GM21786 (cell line): ENCODE data around the gene FABP7.
"Not testable (repeated sequence)": the region's sequence is repeated elsewhere in the genome, so short reads cannot be mapped to it uniquely, and the experiment has no call there.

Experiments used
- ATAC-seq: cut with Tn5 transposase; IDR thresholded peaks from one replicate; pipeline ENCODE4 v1.9.1; 2021; ENCODE audit not compliant: unreplicated experiment

Gene FABP7

DNA sequence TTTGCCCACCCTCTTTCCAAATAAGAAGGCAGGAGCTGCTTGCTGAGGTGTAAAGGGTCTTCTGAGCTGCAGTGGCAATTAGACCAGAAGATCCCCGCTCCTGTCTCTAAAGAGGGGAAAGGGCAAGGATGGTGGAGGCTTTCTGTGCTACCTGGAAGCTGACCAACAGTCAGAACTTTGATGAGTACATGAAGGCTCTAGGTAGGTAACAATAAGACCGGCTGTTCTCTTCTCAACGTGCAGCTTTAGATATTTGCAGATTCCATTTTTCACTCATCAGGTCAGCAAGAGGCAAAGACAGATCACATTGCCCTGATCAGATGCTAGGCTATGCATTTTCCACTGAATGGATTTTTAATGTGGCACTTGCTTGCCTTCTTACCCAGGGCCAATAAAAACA, at the start of gene FABP7:
FABP7 (plus strand) TSS at position 50 of the 400 bp plus-strand sequence; CDS start at position 129, 79 bp downstream.
- ATAC-seq: no peak

GRCh38 chr6:122730334-122730733, 49.2 kb upstream of the FABP7 start:
- no peak for ATAC-seq

- ATAC-seq: peak; percentile 43
These were observed 48.6 kb upstream of the FABP7 start for GRCh38 chr6:122730775-122731386.

- no peak for ATAC-seq
These were observed 46.3 kb upstream of the FABP7 start for GRCh38 chr6:122733259-122733658.

GRCh38 chr6:122734529-122735395, 44.8 kb upstream of the FABP7 start:
- no peak for ATAC-seq

- ATAC-seq: no peak
These were observed 43.9 kb upstream of the FABP7 start for GRCh38 chr6:122735582-122735981.

- ATAC-seq: no peak
These were observed 43.4 kb upstream of the FABP7 start for GRCh38 chr6:122736163-122736562.

DNA sequence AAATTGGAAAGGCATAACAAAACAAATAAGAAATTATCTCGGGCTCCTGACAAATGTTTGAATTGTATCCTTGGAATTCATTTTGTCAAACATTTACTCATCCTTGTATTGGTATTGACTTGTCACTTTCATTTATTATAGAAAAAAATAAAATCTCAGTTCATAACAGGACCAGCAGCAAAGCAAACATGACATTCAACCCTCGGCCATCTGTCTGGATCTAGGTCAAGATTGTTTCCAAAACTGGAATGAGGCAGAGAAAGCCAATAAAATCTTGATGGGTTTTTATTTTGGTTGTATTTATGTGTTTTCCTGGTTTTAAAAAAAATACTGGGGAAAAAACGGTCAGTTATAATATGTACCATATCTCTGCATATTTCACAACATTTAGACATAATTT, 42.9 kb upstream of the FABP7 start:
- no peak for ATAC-seq

DNA sequence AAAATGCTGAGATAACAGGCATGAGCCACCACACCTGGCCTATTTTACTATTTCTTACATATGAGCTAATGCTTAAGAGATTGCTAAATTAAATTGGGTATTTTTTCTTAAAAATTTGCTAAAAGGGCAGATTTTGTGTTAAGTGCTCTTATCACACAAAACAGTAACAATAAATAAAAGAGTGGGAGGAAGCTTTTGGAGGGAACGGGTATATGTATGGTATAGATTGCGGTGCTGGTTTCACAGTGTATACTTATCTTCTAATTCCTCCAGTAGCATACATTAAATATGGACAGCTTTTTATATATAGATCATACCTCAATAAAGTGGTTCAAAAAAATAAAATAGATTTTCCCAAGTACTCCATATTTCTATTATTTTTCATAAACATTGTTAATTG, 39.4 kb upstream of the FABP7 start:
- no peak for ATAC-seq

GRCh38 chr6:122740936-122741335, 38.6 kb upstream of the FABP7 start:
- no peak for ATAC-seq

- not testable (repeated sequence) for ATAC-seq
These were observed 35.3 kb upstream of the FABP7 start for GRCh38 chr6:122744247-122744646.

DNA sequence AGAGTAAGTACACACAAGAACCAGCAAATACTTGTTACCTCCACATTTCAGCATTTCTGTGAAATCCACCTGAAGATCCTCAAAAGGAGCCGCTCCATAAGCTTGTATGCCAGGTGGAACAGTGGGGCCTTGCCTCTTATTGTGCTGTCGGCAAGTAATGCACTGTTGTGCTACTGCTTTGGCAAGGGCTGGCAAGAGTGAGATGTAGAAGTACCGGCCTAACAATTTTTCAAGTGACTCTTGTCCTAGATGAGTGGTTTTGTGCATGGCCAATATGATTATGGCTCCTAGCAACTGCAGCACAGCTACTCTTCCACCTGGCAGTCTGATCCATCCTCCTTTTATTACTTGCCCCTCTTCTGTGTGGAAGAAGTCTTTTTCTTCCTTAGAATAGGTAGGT, 34.7 kb upstream of the FABP7 start:
- ATAC-seq: not testable (repeated sequence)

- no peak for ATAC-seq
These were observed 32.8 kb upstream of the FABP7 start for GRCh38 chr6:122746688-122747087.

DNA sequence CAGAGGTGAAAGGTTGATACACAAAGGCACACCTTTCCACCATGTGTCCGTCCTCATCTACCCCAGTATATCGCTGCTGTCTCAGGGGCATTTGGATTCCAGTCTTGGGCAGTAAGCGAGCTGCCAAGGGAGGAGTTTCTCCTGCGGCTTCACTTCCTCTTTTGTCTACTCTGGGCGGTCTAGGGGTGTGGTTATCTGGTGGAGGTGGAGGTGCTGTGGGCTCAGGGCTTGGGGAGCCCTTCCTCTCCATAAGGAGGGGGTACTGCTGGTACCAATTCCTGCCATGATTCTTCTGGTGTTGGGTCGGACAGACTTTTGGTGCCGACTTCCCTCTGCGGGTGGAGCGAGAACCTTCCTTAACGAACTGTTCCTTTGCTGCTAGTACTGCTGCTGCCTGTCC, 31.9 kb upstream of the FABP7 start:
- ATAC-seq: no peak

DNA sequence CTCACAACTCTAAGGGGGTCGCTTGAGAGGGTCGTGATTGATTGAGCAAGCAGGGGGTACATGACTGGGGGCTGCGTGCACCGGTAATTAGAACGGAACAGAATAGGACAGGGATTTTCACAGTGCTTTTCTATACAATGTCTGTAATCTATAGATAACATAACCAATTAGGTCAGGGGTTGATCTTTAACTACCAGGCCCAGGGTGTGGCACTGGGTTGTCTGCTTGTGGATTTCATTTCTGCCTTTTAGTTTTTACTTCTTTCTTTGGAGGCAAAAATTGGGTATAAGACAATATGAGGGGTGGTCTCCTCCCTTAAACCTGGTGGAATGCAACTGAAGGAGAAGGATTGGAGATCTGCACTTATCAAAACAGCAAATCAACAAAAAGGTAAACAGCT, 30.6 kb upstream of the FABP7 start:
- not testable (repeated sequence) for ATAC-seq

DNA sequence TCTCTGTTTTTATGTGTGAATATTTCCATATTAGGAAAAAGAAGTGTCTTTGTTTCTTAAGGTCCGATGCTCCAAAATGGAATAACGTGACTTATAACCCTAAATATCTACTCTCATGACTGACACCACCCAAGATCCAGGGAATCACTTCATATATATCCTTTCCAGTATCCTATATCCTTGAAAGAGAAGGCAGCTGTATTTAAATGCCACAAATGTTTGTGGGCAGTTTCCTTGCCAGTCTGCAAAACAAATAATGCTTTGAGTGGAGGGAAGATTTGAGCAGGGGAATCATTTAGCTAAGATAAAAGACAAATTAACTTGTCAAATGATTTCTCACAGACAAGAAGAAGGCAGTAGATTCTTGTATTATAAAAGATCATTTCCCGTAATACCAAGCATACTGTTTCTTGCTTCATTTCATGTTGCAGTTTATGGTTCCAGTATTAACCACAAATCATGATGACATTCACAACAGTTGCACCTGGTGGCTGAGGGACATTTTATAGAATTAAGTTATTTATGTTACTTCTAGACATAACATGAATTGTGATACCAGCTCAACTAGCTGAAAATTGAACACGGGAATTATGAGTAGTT, 30.0 kb upstream of the FABP7 start:
- no peak for ATAC-seq

DNA sequence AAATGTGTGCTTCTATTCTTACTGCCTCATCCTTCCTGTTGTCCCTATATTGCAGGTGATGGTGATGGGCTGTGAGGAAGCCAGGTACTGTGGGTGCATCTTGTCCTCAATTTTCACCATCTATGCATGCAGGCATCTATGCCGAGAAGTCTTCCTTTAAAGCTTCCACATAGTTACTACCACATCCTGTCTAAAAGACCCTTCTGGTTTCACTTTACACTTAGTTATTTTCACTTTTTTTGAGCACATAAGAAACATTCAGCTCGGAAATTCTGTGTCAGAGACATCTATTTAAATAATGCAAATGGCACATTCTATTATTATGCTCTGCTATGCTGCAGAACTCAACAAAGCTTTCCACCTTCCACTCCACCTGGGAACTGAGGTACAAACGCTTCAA, 28.2 kb upstream of the FABP7 start:
- peak; percentile 88 for ATAC-seq

DNA sequence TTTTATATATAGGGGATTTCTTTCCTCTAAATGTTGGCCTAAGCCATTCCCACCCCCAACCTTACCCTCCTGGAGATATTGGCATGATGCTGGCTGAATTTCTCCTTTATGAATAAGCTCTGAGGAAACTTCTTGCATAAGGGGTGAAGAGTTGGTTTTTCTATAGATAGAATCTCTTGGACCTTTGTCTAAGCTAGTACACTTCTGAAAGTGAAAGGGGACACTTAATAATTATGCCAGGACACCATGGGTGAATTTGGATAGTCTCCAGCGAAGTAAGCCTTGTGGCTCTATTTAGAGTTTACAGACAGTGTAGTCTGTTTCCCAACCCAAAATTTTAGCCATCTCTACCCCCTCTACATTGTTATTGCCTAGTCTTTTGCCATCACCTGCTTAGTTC, 27.1 kb upstream of the FABP7 start:
- peak; percentile 35 for ATAC-seq

GRCh38 chr6:122753000-122753687, 26.4 kb upstream of the FABP7 start:
- ATAC-seq: no peak

GRCh38 chr6:122753688-122754056, 25.8 kb upstream of the FABP7 start:
- ATAC-seq: no peak

DNA sequence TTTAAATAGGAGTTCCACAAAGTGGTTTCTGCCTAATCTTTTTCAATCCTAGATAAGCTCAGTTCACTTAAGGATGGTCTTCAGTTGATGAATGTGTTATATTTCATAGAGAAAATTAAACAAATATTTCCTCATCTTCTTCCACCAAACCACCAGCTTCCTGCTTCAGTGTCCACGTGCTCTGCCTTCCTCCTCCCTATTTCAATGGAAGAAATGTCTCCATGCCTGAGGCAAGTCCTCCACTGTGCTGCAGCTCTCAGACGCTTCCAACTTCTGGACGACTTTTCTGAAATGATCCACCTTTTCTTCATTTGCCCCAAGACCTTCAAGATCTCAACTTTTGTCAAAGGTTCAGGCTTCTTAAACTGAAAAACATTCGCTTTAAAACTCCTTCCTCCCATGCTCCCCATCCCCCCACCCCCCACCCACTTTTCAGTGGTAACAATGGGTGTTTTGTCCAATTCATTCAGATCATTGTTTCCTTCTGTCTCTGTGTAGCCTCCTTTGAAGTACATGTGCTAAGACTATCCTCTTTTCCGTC, 25.3 kb upstream of the FABP7 start:
- ATAC-seq: no peak
